Left ventricle myocardium inferior (tissue), 1 donor: ENCODE measurements around the gene REPS2. TPM values are rescaled to one million over a fixed set of nuclear protein-coding genes. Genes with fewer than 3 reads are reported as not detected.

ENCODE experiments used
- DNase-seq: peaks from one replicate; pipeline ENCODE4 v3.0.0-alpha.2; 2020
- H3K27ac ChIP-seq: fragments of 200-600 bp; replicated peaks from 2 replicates; pipeline ENCODE4 v1.8.0; 2021
- H3K27me3 ChIP-seq: fragments of 200-600 bp; 2 replicates; pipeline ENCODE4 v1.8.0; 2021; ENCODE audit warnings: low read depth
- H3K36me3 ChIP-seq: fragments of 200-600 bp; 2 replicates; pipeline ENCODE4 v1.8.0; 2021
- H3K4me1 ChIP-seq: fragments of 200-600 bp; 2 replicates; pipeline ENCODE4 v1.8.0; 2021
- H3K4me3 ChIP-seq: fragments of 200-600 bp; 2 replicates; pipeline ENCODE4 v1.8.0; 2021; ENCODE audit warnings: mild to moderate bottlenecking, moderate library complexity
- H3K9me3 ChIP-seq: fragments of 200-600 bp; replicated peaks from 2 replicates; pipeline ENCODE4 v1.8.0; 2021
- CTCF ChIP-seq: fragments of 200-600 bp; IDR thresholded peaks from 2 replicates; pipeline ENCODE4 v1.8.0; 2021; ENCODE audit warnings: antibody characterized with exemption, mild to moderate bottlenecking, borderline replicate concordance
- intact Hi-C: fragments of 100-400 bp; cut with micrococcal nuclease; formaldehyde crosslinking; loops from one replicate; pipeline ENCODE4 v1.11.0; 2022
- total RNA-seq: library from RNA; stranded (reverse); fragmentation: NEBNext Ultra II Directional; extraction: Animal tissue kit (Norgen Biotek cat#: 25700); gene quantifications from one replicate; pipeline ENCODE4 v1.2.1, GENCODE V29; 2021
- donor health status: DM: no; HTN: yes; CAD: no; lungs with severe emphysema.

REPS2 gene
- total RNA-seq, 1 donor from 2014 or later: 7.6 TPM

GRCh38 chrX:17192106-17192505, 245.6 kb downstream of the REPS2 start:
- intact Hi-C loops: no loop called here

More at GRCh38 chrX:17192106-17192505, 245.6 kb downstream of the REPS2 start:
- H3K4me3 ChIP-seq: no peak overlapping the region
- no peak overlapping the region for H3K27ac ChIP-seq
- DNase-seq: no peak
- H3K36me3 ChIP-seq: no peaks in the 10 kb centered on the region
- TF ChIP-seq CTCF: no peak
- no peaks in the 10 kb centered on the region for H3K27me3 ChIP-seq
- no peaks in the 10 kb centered on the region for H3K4me1 ChIP-seq
- H3K9me3 ChIP-seq: no peaks in the 10 kb centered on the region

Other genes with a start within 250 kb of the REPS2 start
- gene CTPS2, start 234.0 kb upstream of the REPS2 start, total RNA-seq: 4.9 TPM
- 18.1 TPM for gene SYAP1, start 227.0 kb upstream of the REPS2 start, total RNA-seq
- 5.1 TPM for gene TXLNG, start 160.2 kb upstream of the REPS2 start, total RNA-seq
- gene RBBP7, start 76.3 kb upstream of the REPS2 start, total RNA-seq: 115 TPM